ENCODE data around the gene ANK2.

ANK2 gene

GRCh38 chr4:113094802-113095201 lies 45.3 kb downstream of the ANK2 start:
- peak; percentile 27 for DNase-seq (ENCODE audit: low spot score)

- peak; percentile 43 for DNase-seq (ENCODE audit: low spot score)
Measured at GRCh38 chr4:113101669-113102068, 52.2 kb downstream of the ANK2 start.

GRCh38 chr4:113103556-113103955 lies 54.1 kb downstream of the ANK2 start:
- no peak for DNase-seq (ENCODE audit: low spot score)

GRCh38 chr4:113106108-113106507 lies 56.7 kb downstream of the ANK2 start:
- DNase-seq (ENCODE audit: low spot score) = peak; percentile 64

- DNase-seq (ENCODE audit: low spot score) = no peak
Measured at GRCh38 chr4:113109106-113109718, 59.8 kb downstream of the ANK2 start.

GRCh38 chr4:113112338-113112978 lies 63.0 kb downstream of the ANK2 start:
- no peak for DNase-seq (ENCODE audit: low spot score)

- no peak for DNase-seq (ENCODE audit: low spot score)
Measured at GRCh38 chr4:113113151-113113550, 63.7 kb downstream of the ANK2 start.

GRCh38 chr4:113114884-113115283 lies 65.4 kb downstream of the ANK2 start:
- no peak for DNase-seq (ENCODE audit: low spot score)

GRCh38 chr4:113116414-113117357 lies 67.2 kb downstream of the ANK2 start:
- DNase-seq (ENCODE audit: low spot score) = no peak

GRCh38 chr4:113117358-113117702 lies 67.9 kb downstream of the ANK2 start:
- DNase-seq (ENCODE audit: low spot score) = no peak

- no peak for DNase-seq (ENCODE audit: low spot score)
Measured at GRCh38 chr4:113122066-113122465, 72.6 kb downstream of the ANK2 start.

GRCh38 chr4:113125418-113125817 lies 76.0 kb downstream of the ANK2 start:
- DNase-seq (ENCODE audit: low spot score) = no peak

GRCh38 chr4:113131136-113131535 lies 81.7 kb downstream of the ANK2 start:
- no peak for DNase-seq (ENCODE audit: low spot score)

- no peak for DNase-seq (ENCODE audit: low spot score)
Measured at GRCh38 chr4:113131621-113132020, 82.2 kb downstream of the ANK2 start.

GRCh38 chr4:113141901-113142346 lies 92.5 kb downstream of the ANK2 start:
- DNase-seq (ENCODE audit: low spot score) = peak; percentile 62

GRCh38 chr4:113142351-113142750 lies 92.9 kb downstream of the ANK2 start:
- no peak for DNase-seq (ENCODE audit: low spot score)

GRCh38 chr4:113144091-113144490 lies 94.6 kb downstream of the ANK2 start:
- DNase-seq (ENCODE audit: low spot score) = no peak

GRCh38 chr4:113145147-113145518 lies 95.7 kb downstream of the ANK2 start:
- DNase-seq (ENCODE audit: low spot score) = no peak

GRCh38 chr4:113145519-113146291 lies 96.3 kb downstream of the ANK2 start:
- DNase-seq (ENCODE audit: low spot score) = no peak

- peak; percentile 13 for DNase-seq (ENCODE audit: low spot score)
Measured at GRCh38 chr4:113146876-113147358, 97.5 kb downstream of the ANK2 start.

- DNase-seq (ENCODE audit: low spot score) = no peak
Measured at GRCh38 chr4:113147498-113148111, 98.2 kb downstream of the ANK2 start.

GRCh38 chr4:113148925-113149324 lies 99.5 kb downstream of the ANK2 start:
- DNase-seq (ENCODE audit: low spot score) = no peak
